SK-N-SH treated with all-trans-retinoic acid at 6 μM for 48 hours (cell line): ENCODE results near the gene ABHD17C.

Experiments
- BACH2 ChIP-seq: fragments of 250-450 bp; sonication (Bioruptor Pico); IDR thresholded peaks from 2 replicates; pipeline ENCODE4 v1.9.0; 2021; ENCODE audit warnings: mild to moderate bottlenecking, borderline replicate concordance
- CREB5 ChIP-seq: fragments of 250-450 bp; sonication (Bioruptor Pico); IDR thresholded peaks from 2 replicates; pipeline ENCODE4 v1.5.1; 2020; ENCODE audit warnings: low read depth, mild to moderate bottlenecking, moderate library complexity
- ESRRG ChIP-seq: fragments of 250-450 bp; sonication (Bioruptor Pico); IDR thresholded peaks from 2 replicates; pipeline ENCODE4 v1.6.1; 2021; ENCODE audit warnings: mild to moderate bottlenecking
- PATZ1 ChIP-seq: fragments of 250-450 bp; sonication (Bioruptor Pico); IDR thresholded peaks from 2 replicates; pipeline ENCODE4 v1.8.0; 2020; ENCODE audit warnings: mild to moderate bottlenecking, moderate library complexity, borderline replicate concordance
- SNAI2 ChIP-seq: fragments of 250-450 bp; sonication (Bioruptor Pico); IDR thresholded peaks from 2 replicates; pipeline ENCODE4 v1.5.0; 2020; ENCODE audit warnings: mild to moderate bottlenecking, moderate library complexity
- ZFP3 ChIP-seq: fragments of 250-450 bp; sonication (Bioruptor Pico); IDR thresholded peaks from 2 replicates; pipeline ENCODE4 v1.5.0; 2020; ENCODE audit warnings: mild to moderate bottlenecking, moderate library complexity

- no peak for TF ChIP-seq PATZ1 (CRISPR knock-in tag)
- no peak for TF ChIP-seq ESRRG
- TF ChIP-seq CREB5 (CRISPR knock-in tag) = no peak
- no peak for TF ChIP-seq BACH2 (CRISPR knock-in tag)
- TF ChIP-seq ZFP3 = no peak
- TF ChIP-seq SNAI2 = no peak
These were observed 83.5 kb downstream of the ABHD17C start for GRCh38 chr15:80778621-80778963.
